CD4-positive, alpha-beta T cell treated with Interleukin-2 at 100 ng/mL for 4 hours (primary cell): Measurements from ENCODE around the gene EGF.

Experiments
- DNase-seq: peaks from one replicate; pipeline ENCODE4 v3.0.0-alpha.2; 2020; ENCODE audit warnings: low spot score

EGF gene

GRCh38 chr4:109996526-109996925 is 83.8 kb downstream of the EGF start:
- no peak for DNase-seq

GRCh38 chr4:109998867-109999584 is 86.3 kb downstream of the EGF start:
- DNase-seq, result peak; percentile 80

- DNase-seq, result no peak
Measured at GRCh38 chr4:109999585-109999912, 86.9 kb downstream of the EGF start.

GRCh38 chr4:110002326-110002725 is 89.6 kb downstream of the EGF start:
- no peak for DNase-seq

- DNase-seq, result no peak
Measured at GRCh38 chr4:110003401-110004187, 90.9 kb downstream of the EGF start.

GRCh38 chr4:110004556-110004955 is 91.9 kb downstream of the EGF start:
- DNase-seq, result no peak

- peak; percentile 70 for DNase-seq
Measured at GRCh38 chr4:110005461-110006056, 92.9 kb downstream of the EGF start.

GRCh38 chr4:110007217-110007616 is 94.5 kb downstream of the EGF start:
- DNase-seq, result no peak

GRCh38 chr4:110008540-110008939 is 95.9 kb downstream of the EGF start:
- no peak for DNase-seq

- DNase-seq, result no peak
Measured at GRCh38 chr4:110009550-110009949, 96.9 kb downstream of the EGF start.

GRCh38 chr4:110010797-110011196 is 98.1 kb downstream of the EGF start:
- no peak for DNase-seq

- DNase-seq, result no peak
Measured at GRCh38 chr4:110012917-110013316, 100.2 kb downstream of the EGF start.

- DNase-seq, result no peak
Measured at GRCh38 chr4:110014233-110014632, 101.5 kb downstream of the EGF start.

GRCh38 chr4:110019153-110019552 is 106.5 kb downstream of the EGF start:
- DNase-seq, result no peak

- DNase-seq, result no peak
Measured at GRCh38 chr4:110020139-110020538, 107.5 kb downstream of the EGF start.

- DNase-seq, result no peak
Measured at GRCh38 chr4:110020646-110021443, 108.2 kb downstream of the EGF start.

GRCh38 chr4:110022457-110022856 is 109.8 kb downstream of the EGF start:
- DNase-seq, result no peak

GRCh38 chr4:110025056-110025455 is 112.4 kb downstream of the EGF start:
- DNase-seq, result no peak

- DNase-seq, result no peak
Measured at GRCh38 chr4:110025718-110026117, 113.0 kb downstream of the EGF start.

- no peak for DNase-seq
Measured at GRCh38 chr4:110032603-110033002, 119.9 kb downstream of the EGF start.

GRCh38 chr4:110033355-110034025 is 120.8 kb downstream of the EGF start:
- no peak for DNase-seq

GRCh38 chr4:110034026-110034393 is 121.3 kb downstream of the EGF start:
- no peak for DNase-seq
